WTC11 (cell line): ENCODE results near the gene MRPL32. TPM values are rescaled to one million over a fixed set of nuclear protein-coding genes. Genes with fewer than 3 reads are reported as not detected.

Experiments used
- ATAC-seq: fragments of 200-7000 bp; cut with Tn5 transposase; 2 replicates; pipeline ENCODE4 v1.10.0; 2021; ENCODE audit warnings: mild to moderate bottlenecking, moderate library complexity
- CTCF ChIA-PET: fragments of 300-600 bp; sonication (Branson Sonifier 250); formaldehyde crosslinking; loops from one replicate; lab custom pipeline; 2021; ENCODE audit warnings: antibody characterized with exemption; lab: Charles Lee
- POLR2A ChIA-PET: fragments of 350-600 bp; sonication (Branson Sonifier 250); formaldehyde crosslinking; loops from one replicate; lab custom pipeline; 2021; ENCODE audit warnings: antibody characterized with exemption; lab: Charles Lee
- DNase-seq: peaks from one replicate; pipeline ENCODE4 v3.0.0; 2021; ENCODE audit warnings: low spot score
- H3K27ac Mint-ChIP-seq: 2 replicates; pipeline ENCODE4 v1.8.0; 2021; ENCODE audit warnings: mixed read lengths
- H3K27me3 Mint-ChIP-seq: 2 replicates; pipeline ENCODE4 v1.8.0; 2021; ENCODE audit warnings: low read depth, mild to moderate bottlenecking, moderate library complexity, mixed read lengths
- H3K36me3 Mint-ChIP-seq: 2 replicates; pipeline ENCODE4 v1.8.0; 2021; ENCODE audit warnings: mixed read lengths
- H3K4me1 Mint-ChIP-seq: 2 replicates; pipeline ENCODE4 v1.8.0; 2022; ENCODE audit warnings: mixed read lengths
- H3K4me3 Mint-ChIP-seq: 2 replicates; pipeline ENCODE4 v1.8.0; 2021; ENCODE audit warnings: mild to moderate bottlenecking, moderate library complexity, mixed read lengths
- H3K9me3 Mint-ChIP-seq: 2 replicates; pipeline ENCODE4 v1.8.0; 2021; ENCODE audit warnings: mixed read lengths
- ATF2 ChIP-seq: sonication (generic); formaldehyde crosslinking; IDR thresholded peaks from 2 replicates; pipeline ENCODE4 v1.8.1; 2022; ENCODE audit warnings: low read depth, missing genetic modification reagents, borderline replicate concordance
- CREM ChIP-seq: sonication (generic); formaldehyde crosslinking; IDR thresholded peaks from 2 replicates; pipeline ENCODE4 v1.8.1; 2022; ENCODE audit warnings: mild to moderate bottlenecking, missing genetic modification reagents, moderate library complexity
- GTF2I ChIP-seq: fragments of 250-450 bp; sonication (Bioruptor Pico); conservative IDR thresholded peaks from 2 replicates; pipeline ENCODE4 v1.4.0; 2021; ENCODE audit warnings: mild to moderate bottlenecking
- HMGXB4 ChIP-seq: sonication (generic); formaldehyde crosslinking; IDR thresholded peaks from 2 replicates; pipeline ENCODE4 v1.8.1; 2023; ENCODE audit warnings: mild to moderate bottlenecking, moderate library complexity, missing genetic modification reagents
- IRF2 ChIP-seq: sonication (generic); formaldehyde crosslinking; IDR thresholded peaks from 2 replicates; pipeline ENCODE4 v1.8.0; 2022; ENCODE audit warnings: low read depth, missing genetic modification reagents, borderline replicate concordance
- JAZF1 ChIP-seq: fragments of 250-450 bp; sonication (Bioruptor Pico); IDR thresholded peaks from 2 replicates; pipeline ENCODE4 v1.9.0; 2021; ENCODE audit warnings: moderate library complexity, mild to moderate bottlenecking, inconsistent platforms
- MYBL2 ChIP-seq: sonication (generic); formaldehyde crosslinking; IDR thresholded peaks from 2 replicates; pipeline ENCODE4 v1.8.1; 2023; ENCODE audit warnings: mild to moderate bottlenecking, moderate library complexity, missing genetic modification reagents
- NR2C2 ChIP-seq: sonication (generic); formaldehyde crosslinking; IDR thresholded peaks from 2 replicates; pipeline ENCODE4 v1.8.0; 2022; ENCODE audit warnings: mild to moderate bottlenecking, missing genetic modification reagents
- NR3C1 ChIP-seq: sonication (generic); formaldehyde crosslinking; conservative IDR thresholded peaks from 2 replicates; pipeline ENCODE4 v1.8.1; 2023; ENCODE audit warnings: low read depth, mild to moderate bottlenecking, missing genetic modification reagents
- ZNF121 ChIP-seq: sonication (generic); formaldehyde crosslinking; IDR thresholded peaks from 2 replicates; pipeline ENCODE4 v1.8.0; 2023; ENCODE audit warnings: missing genetic modification reagents
- total RNA-seq: library from RNA; stranded (reverse); gene quantifications from 3 replicates; pipeline ENCODE4 v1.2.3, GENCODE V29; 2021
- TF ChIP-seq, protein P1 (sequence below): sonication (generic); formaldehyde crosslinking; IDR thresholded peaks from 2 replicates; pipeline ENCODE4 v1.8.1; 2023; ENCODE audit warnings: mild to moderate bottlenecking, missing genetic modification reagents

MRPL32 gene
- total RNA-seq, 1 experiment from 2014 or later, result 84.4 TPM

DNA sequence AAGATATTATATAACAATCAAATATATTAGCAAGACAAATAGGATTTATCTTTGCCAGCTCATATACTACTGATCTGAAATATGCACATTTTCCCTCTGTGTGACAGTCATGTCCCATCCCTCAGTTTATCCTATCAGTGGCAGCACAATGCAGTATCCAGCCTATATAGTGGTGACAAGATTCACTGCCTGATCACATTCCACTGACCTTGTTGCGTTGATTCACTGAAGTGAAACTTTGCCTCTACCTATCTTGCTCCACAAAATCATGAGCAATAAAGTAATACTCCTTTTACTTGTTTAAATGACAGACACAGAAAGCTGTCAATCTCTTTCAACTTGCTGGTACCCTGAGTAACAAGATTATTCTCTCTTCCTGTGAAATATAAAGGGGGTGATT lies 6.5 kb upstream of the MRPL32 start:
- ATAC-seq, result no peak
- no peak for TF ChIP-seq HMGXB4
- no peak for TF ChIP-seq GTF2I (CRISPR knock-in tag)
- TF ChIP-seq NR2C2 (CRISPR knock-in tag), result no peak
- TF ChIP-seq, all 79 proteins: peak for 0
- H3K4me3 Mint-ChIP-seq, result no peak overlapping the region
- CTCF ChIA-PET, result interaction anchor here (1.1 kb wide), 1 partner anchor 16 kb away, joined by 7 read pairs; no protein-coding TSS in a partner anchor
- no peaks in the 10 kb centered on the region for H3K27me3 Mint-ChIP-seq
- DNase-seq, result no peak
- peaks cover 24% of the 10 kb centered on the region for H3K4me1 Mint-ChIP-seq
- peak overlapping the region; percentile 85; the same call in 1 of the 2 replicates for H3K27ac Mint-ChIP-seq
- peaks cover 67% of the 10 kb centered on the region for H3K36me3 Mint-ChIP-seq
- POLR2A ChIA-PET, result no interaction called here
- H3K9me3 Mint-ChIP-seq, result no peaks in the 10 kb centered on the region

DNA sequence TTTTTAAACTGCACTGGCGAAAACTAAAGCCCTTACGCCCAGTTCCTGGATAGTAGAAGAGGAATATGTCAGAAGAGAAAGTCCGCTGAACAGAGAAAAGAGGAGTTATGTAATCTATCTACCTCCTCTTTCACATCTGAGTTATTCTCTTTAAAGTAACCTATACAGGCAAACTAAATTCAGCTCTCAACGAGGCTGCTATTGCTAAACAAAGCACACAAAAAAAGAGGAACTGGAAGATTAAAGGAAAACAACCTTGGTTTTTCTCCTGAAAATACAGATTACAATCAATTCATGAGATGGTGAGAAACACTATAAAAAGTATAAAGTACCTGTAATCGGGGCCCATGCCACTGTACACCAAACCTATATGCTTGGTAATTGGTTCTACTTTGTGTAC lies 6.0 kb upstream of the MRPL32 start:
- TF ChIP-seq, protein P1, sequence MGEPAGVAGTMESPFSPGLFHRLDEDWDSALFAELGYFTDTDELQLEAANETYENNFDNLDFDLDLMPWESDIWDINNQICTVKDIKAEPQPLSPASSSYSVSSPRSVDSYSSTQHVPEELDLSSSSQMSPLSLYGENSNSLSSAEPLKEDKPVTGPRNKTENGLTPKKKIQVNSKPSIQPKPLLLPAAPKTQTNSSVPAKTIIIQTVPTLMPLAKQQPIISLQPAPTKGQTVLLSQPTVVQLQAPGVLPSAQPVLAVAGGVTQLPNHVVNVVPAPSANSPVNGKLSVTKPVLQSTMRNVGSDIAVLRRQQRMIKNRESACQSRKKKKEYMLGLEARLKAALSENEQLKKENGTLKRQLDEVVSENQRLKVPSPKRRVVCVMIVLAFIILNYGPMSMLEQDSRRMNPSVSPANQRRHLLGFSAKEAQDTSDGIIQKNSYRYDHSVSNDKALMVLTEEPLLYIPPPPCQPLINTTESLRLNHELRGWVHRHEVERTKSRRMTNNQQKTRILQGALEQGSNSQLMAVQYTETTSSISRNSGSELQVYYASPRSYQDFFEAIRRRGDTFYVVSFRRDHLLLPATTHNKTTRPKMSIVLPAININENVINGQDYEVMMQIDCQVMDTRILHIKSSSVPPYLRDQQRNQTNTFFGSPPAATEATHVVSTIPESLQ (CRISPR knock-in tag), result no peak
- TF ChIP-seq NR3C1 (CRISPR knock-in tag), result no peak
- Mint-ChIP-seq H3K36me3 (peaks cover 62% of the 10 kb centered on the region), H3K4me1 (peaks cover 27% of the 10 kb centered on the region), H3K4me3 (no peak overlapping the region), H3K27me3 (no peaks in the 10 kb centered on the region), H3K9me3 (no peaks in the 10 kb centered on the region), H3K27ac (no peak overlapping the region)
- CTCF ChIA-PET, result interaction anchor here (1.1 kb wide), 1 partner anchor 15 kb away, joined by 7 read pairs; no protein-coding TSS in a partner anchor
- POLR2A ChIA-PET, result no interaction called here
- DNase-seq (no peak), ATAC-seq (no peak)

GRCh38 chr7:42928754-42929153 lies 3.4 kb upstream of the MRPL32 start:
- H3K36me3 Mint-ChIP-seq, result peaks cover 41% of the 10 kb centered on the region
- no peak overlapping the region for H3K4me3 Mint-ChIP-seq
- H3K9me3 Mint-ChIP-seq, result no peaks in the 10 kb centered on the region
- POLR2A ChIA-PET, result no interaction called here
- H3K27me3 Mint-ChIP-seq, result no peaks in the 10 kb centered on the region
- no peak for ATAC-seq
- peaks cover 27% of the 10 kb centered on the region for H3K4me1 Mint-ChIP-seq
- no peak for DNase-seq
- CTCF ChIA-PET, result interaction anchor here (1.4 to 2.3 kb wide), 2 partner anchors 12 to 988 kb away, joined by 5 to 14 read pairs; no protein-coding TSS in a partner anchor
- peak overlapping the region; percentile 51 for H3K27ac Mint-ChIP-seq
- TF ChIP-seq, protein P1 (CRISPR knock-in tag), result no peak
- TF ChIP-seq JAZF1 (CRISPR knock-in tag) (no peak), ZNF121 (CRISPR knock-in tag) (peak; percentile 36; the same call in 1 of the 2 replicates), IRF2 (CRISPR knock-in tag) (no peak)

DNA sequence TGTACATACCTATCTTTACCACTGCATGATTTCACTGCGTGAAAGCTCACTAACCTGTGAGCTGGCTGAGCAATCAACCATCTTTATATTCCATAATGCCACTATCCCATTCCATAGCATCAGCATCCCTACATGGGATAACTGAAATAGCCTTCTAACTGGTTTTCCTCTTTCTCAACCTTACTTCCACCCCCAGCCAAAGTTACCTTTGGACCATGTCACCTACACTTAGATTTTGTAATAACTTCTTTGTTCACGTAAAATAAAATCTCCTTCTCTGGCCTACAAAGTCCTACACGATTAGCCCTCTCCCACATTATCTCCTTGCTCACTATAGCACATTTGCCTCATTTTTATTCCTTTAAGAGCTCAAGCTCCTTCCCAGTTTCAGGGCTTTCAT lies 2.7 kb upstream of the MRPL32 start:
- DNase-seq, result no peak
- CTCF ChIA-PET, result interaction anchor here (1.4 to 2.3 kb wide), 3 partner anchors 12 to 989 kb away, joined by 5 to 14 read pairs (median 5); no protein-coding TSS in a partner anchor
- TF ChIP-seq ATF2 (no peak), CREM (CRISPR knock-in tag) (no peak), MYBL2 (no peak)
- peak overlapping the region; percentile 12; the same call in 1 of the 2 replicates for H3K27ac Mint-ChIP-seq
- POLR2A ChIA-PET, result no interaction called here
- no peaks in the 10 kb centered on the region for H3K27me3 Mint-ChIP-seq
- no peak for ATAC-seq
- H3K36me3 Mint-ChIP-seq, result peaks cover 36% of the 10 kb centered on the region
- H3K4me1 Mint-ChIP-seq, result peaks cover 27% of the 10 kb centered on the region
- peak overlapping the region; percentile 20 for H3K4me3 Mint-ChIP-seq
- no peaks in the 10 kb centered on the region for H3K9me3 Mint-ChIP-seq
